ENCODE data around the gene CPAMD8.

DNA sequence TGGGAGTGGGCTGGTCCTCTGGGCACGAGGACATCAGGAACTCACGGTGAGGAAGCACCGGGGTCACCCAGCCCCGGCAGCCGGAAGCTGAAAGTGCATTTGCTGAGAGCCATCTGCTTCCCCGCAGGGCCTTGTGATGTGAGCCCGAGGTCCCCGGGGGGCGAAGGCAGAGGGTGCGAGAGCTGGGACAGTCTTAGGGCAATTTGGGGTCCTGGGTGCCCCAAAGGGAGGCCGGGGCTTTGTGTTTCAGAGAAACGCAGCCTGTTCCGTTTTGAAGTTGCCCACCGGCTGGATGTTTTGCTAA lies 133.0 kb downstream of the CPAMD8 start:
- TF ChIP-seq SUZ12 (IDR thresholded peaks at IDR 0.05; ENCODE audit: extremely low read depth, insufficient read depth, insufficient read length) (no peak), YY1 (IDR thresholded peaks at IDR 0.05; ENCODE audit: insufficient read depth, insufficient read length) (no peak)
